CD1c-positive myeloid dendritic cell (primary cell): ENCODE measurements around the gene RRAS.
"Not testable (repeated sequence)": the region's sequence is repeated elsewhere in the genome, so short reads cannot be mapped to it uniquely, and the experiment has no call there.

Experiments used
- DNase-seq: peaks from one replicate; pipeline ENCODE4 v3.0.0-alpha.2; 2016; ENCODE audit errors: extremely low spot score

RRAS gene

GRCh38 chr19:49655570-49656455 lies 15.9 kb upstream of the RRAS start:
- DNase-seq = no peak

GRCh38 chr19:49654581-49654980 lies 14.6 kb upstream of the RRAS start:
- DNase-seq = no peak

- no peak for DNase-seq
These were observed 13.5 kb upstream of the RRAS start for GRCh38 chr19:49653466-49653806.

GRCh38 chr19:49652551-49653465 lies 12.9 kb upstream of the RRAS start:
- DNase-seq = no peak

GRCh38 chr19:49651820-49652550 lies 12.0 kb upstream of the RRAS start:
- DNase-seq = no peak

GRCh38 chr19:49651029-49651819 lies 11.3 kb upstream of the RRAS start:
- no peak for DNase-seq

- DNase-seq = no peak
These were observed 6.6 kb upstream of the RRAS start for GRCh38 chr19:49646586-49646985.

GRCh38 chr19:49645995-49646394 lies 6.1 kb upstream of the RRAS start:
- no peak for DNase-seq

- DNase-seq = no peak
These were observed 5.6 kb upstream of the RRAS start for GRCh38 chr19:49645592-49645991.

GRCh38 chr19:49643466-49643865 lies 3.5 kb upstream of the RRAS start:
- DNase-seq = no peak

GRCh38 chr19:49642492-49643035 lies 2.6 kb upstream of the RRAS start:
- no peak for DNase-seq

GRCh38 chr19:49641688-49642491 lies 1.9 kb upstream of the RRAS start, which contains the start of gene SCAF1:
SCAF1 (plus strand) TSS chr19:49642209; CDS start chr19:49645027, 2,818 bp downstream.
- peak; percentile 100 for DNase-seq

- DNase-seq = no peak
These were observed 386 bp downstream of the RRAS start for GRCh38 chr19:49639401-49640112.

- peak; percentile 49 for DNase-seq
These were observed 1.9 kb downstream of the RRAS start for GRCh38 chr19:49637821-49638738.

GRCh38 chr19:49636233-49636932 lies 3.6 kb downstream of the RRAS start:
- no peak for DNase-seq

GRCh38 chr19:49635530-49636232 lies 4.3 kb downstream of the RRAS start:
- peak; percentile 34 for DNase-seq

GRCh38 chr19:49633273-49633672 lies 6.7 kb downstream of the RRAS start:
- not testable (repeated sequence) for DNase-seq
